GM21360 (cell line): ENCODE results near the gene SCAI.
"Not testable (repeated sequence)": the region's sequence is repeated elsewhere in the genome, so short reads cannot be mapped to it uniquely, and the experiment has no call there.

Experiments
- ATAC-seq: cut with Tn5 transposase; IDR thresholded peaks from one replicate; pipeline ENCODE4 v1.9.1; 2021; ENCODE audit warnings: mild to moderate bottlenecking, moderate library complexity; ENCODE audit not compliant: unreplicated experiment

The SCAI gene

GRCh38 chr9:125043148-125043547 lies 100.2 kb downstream of the SCAI start:
- no peak for ATAC-seq

- no peak for ATAC-seq
Observed at GRCh38 chr9:125038166-125038565, 105.2 kb downstream of the SCAI start.

GRCh38 chr9:125028041-125028440 lies 115.3 kb downstream of the SCAI start:
- no peak for ATAC-seq

GRCh38 chr9:125024917-125025316 lies 118.4 kb downstream of the SCAI start:
- ATAC-seq = no peak

GRCh38 chr9:125021069-125021468 lies 122.3 kb downstream of the SCAI start:
- no peak for ATAC-seq

GRCh38 chr9:125015655-125016054 lies 127.7 kb downstream of the SCAI start:
- ATAC-seq = not testable (repeated sequence)

GRCh38 chr9:125012013-125012412 lies 131.3 kb downstream of the SCAI start:
- not testable (repeated sequence) for ATAC-seq

- ATAC-seq = no peak
Observed at GRCh38 chr9:125008599-125008998, 134.7 kb downstream of the SCAI start.

- no peak for ATAC-seq
Observed at GRCh38 chr9:125003332-125003731, 140.0 kb downstream of the SCAI start.

GRCh38 chr9:124983698-124984097 lies 159.6 kb downstream of the SCAI start:
- ATAC-seq = no peak

GRCh38 chr9:124980431-124980830 lies 162.9 kb downstream of the SCAI start:
- no peak for ATAC-seq

- ATAC-seq = no peak
Observed at GRCh38 chr9:124975131-124975530, 168.2 kb downstream of the SCAI start.

- ATAC-seq = no peak
Observed at GRCh38 chr9:124973807-124974206, 169.5 kb downstream of the SCAI start.

GRCh38 chr9:124972241-124972770 lies 171.0 kb downstream of the SCAI start:
- ATAC-seq = no peak

- ATAC-seq = no peak
Observed at GRCh38 chr9:124969401-124969800, 173.9 kb downstream of the SCAI start.

GRCh38 chr9:124968238-124968637 lies 175.1 kb downstream of the SCAI start:
- ATAC-seq = no peak

GRCh38 chr9:124965775-124966568 lies 177.4 kb downstream of the SCAI start:
- not testable (repeated sequence) for ATAC-seq

GRCh38 chr9:124964604-124965003 lies 178.7 kb downstream of the SCAI start:
- no peak for ATAC-seq

- no peak for ATAC-seq
Observed at GRCh38 chr9:124964056-124964455, 179.3 kb downstream of the SCAI start.

- no peak for ATAC-seq
Observed at GRCh38 chr9:124960409-124960752, 182.9 kb downstream of the SCAI start.

- ATAC-seq = not testable (repeated sequence)
Observed at GRCh38 chr9:124959671-124960408, 183.5 kb downstream of the SCAI start.

- ATAC-seq = no peak
Observed at GRCh38 chr9:124954255-124954654, 189.1 kb downstream of the SCAI start.
